HG03354 (cell line): Measurements from ENCODE around the gene TREX2.

Experiments used
- ATAC-seq: cut with Tn5 transposase; IDR thresholded peaks from one replicate; pipeline ENCODE4 v1.9.1; 2021; ENCODE audit warnings: mild to moderate bottlenecking; ENCODE audit not compliant: unreplicated experiment, poor library complexity, severe bottlenecking

The TREX2 gene, protein sequence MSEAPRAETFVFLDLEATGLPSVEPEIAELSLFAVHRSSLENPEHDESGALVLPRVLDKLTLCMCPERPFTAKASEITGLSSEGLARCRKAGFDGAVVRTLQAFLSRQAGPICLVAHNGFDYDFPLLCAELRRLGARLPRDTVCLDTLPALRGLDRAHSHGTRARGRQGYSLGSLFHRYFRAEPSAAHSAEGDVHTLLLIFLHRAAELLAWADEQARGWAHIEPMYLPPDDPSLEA

DNA sequence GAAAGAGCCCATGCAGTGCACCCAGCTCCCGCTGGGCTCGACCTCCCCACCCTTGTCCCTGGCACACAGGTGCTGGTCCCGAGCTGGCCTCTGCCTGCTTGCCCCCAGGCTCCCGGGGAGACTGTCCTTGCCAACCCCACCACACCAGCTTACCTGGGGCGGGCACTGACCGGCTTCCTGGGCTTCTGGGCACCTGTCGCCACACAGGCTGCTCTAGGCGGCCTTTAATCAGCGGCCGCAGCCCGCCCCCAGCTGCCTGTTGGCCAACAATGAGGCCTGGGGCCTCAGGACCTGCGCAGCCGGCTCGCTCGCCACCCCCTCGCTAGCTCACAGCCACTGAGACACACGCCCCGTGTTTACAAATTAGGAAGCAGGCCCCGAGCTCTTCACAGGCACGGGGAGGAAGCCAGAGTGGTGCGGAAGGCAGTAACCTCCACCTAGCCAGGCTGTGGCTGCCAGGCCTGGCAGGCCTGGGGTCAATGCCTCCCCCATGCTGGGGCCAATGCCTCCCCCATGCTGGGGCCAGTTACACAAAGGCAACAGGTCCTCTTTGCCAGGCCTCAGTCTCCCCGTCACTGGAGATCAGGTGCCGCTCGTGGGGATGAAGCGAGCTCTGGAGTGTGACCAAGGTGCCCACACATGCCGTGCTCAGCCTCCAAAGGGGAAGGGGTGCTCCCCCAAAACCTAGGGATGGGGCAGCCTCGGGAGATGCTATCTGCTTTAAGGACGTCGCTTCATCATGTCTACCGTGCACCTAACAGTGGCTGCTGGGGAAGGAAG, at the start of gene TREX2:
Gene TREX2, minus strand, starts transcription at position 201 of the 780 bp plus-strand sequence. CDS start 626 bp downstream, outside the sequence.
- ATAC-seq: no peak

DNA sequence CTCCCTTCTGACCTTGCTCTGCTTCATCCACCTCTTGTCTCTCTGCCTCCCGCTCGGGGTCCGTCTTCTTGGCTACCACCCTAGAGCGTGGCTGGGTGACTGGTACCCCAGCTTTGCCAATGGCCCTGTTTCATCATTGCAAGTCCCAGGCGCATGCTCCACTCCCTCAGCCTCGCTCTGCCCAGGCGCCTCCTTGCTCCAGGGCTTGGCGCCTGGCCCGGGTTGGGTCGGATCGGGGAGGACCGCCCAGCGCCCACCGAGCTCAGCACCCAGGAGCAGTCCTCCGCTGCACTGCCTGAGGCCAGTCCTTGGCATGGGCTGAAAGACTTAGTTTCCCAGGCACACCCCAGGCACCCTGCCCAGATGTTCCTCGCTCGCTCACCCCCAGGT, 49.5 kb upstream of the TREX2 start:
- no peak for ATAC-seq

DNA sequence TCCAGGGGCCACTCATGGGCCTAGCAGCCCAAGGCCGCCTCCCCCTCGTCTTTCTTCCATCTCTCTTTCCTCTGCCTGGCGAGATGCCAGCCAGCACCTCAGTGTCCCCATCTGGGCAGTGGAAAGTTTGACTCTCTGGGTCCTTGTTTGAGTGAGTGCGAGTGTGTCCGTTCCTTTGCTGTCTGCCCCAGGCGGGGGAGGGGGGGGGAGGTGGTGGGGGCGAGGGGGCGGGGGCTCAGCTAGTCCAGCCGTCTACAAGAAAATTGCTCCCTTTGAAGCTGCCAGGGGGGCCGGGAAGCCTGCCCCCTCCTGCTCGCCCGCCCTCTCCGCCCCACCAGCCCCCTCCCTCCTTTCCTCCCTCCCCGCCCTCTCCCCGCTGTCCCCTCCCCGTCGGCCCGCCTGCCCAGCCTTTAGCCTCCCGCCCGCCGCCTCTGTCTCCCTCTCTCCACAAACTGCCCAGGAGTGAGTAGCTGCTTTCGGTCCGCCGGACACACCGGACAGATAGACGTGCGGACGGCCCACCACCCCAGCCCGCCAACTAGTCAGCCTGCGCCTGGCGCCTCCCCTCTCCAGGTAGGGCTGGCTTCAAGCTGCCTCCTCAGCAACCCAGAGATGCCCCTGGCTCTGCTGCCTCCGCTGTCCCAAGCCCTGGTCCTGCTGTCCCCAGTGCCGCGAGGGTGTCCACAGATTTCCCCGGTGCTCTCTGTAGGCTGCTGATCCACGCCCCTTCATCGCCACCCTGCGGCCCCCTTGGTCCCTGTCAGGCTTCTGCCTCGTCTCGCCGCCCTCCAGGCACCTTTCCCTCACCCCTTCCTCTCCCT, 48.9 kb upstream of the TREX2 start, which contains the start of gene BGN:
Gene BGN, plus strand, starts transcription at position 440 of the 821 bp plus-strand sequence. CDS start 9,652 bp downstream, outside the sequence.
- ATAC-seq: no peak

DNA sequence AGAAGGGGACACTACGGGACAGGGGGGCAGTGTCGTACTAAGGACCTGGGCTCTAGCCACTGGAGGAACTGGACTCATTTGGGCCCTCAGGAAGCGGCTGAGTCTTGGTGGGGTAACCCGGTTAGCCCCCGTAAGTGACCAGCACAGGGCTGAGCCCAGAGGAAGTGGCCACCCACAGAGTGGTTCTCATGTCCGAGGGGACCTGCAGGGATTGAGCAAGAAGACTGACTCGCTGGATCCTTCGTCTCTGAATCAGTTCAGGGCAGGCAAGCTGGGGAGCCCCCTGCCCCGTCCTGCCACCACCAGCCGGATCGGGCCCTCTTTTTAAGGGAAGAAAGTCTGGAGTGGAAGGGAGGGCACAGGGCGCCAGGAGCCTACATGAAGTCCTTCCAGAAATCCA, 48.2 kb upstream of the TREX2 start:
- no peak for ATAC-seq

DNA sequence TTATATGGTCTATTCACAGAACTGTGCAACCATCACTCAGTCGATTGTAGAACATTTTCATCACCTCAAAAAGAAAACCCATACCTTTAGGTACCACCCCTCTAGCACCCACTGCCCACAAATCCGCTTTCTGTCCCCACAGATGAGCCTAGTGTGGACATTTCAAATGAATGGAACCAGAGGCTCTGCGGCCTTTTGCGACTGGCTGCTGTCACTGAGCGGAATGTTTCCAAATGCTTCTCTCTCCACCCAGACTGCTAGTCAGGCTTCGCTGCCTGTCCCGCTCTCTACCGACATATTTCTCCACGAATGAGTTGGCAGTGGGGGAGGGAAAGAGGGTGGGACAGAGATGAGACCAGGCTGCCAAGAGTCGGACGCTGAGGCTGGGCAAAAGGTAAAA, 47.2 kb upstream of the TREX2 start:
- no peak for ATAC-seq

DNA sequence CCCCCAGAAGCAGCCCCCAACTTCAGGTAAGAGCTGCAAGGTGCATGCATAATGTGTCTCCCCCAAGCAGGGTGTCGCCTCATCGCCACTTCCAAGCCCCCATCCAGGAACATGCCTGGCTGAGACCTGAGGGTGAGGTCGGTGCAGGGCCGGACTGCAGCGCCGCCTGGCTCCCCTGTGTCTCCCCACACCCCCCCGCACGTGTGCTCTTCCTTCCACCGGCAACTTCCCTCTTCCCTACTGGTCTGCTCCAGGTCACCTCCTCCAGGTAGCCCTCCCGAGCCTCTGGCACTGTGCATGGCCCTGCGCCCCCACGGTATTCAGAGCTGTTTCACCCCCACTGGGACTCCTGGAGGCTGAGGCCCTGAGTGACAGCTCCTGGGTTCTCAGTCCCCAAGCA, 46.7 kb upstream of the TREX2 start:
- no peak for ATAC-seq

DNA sequence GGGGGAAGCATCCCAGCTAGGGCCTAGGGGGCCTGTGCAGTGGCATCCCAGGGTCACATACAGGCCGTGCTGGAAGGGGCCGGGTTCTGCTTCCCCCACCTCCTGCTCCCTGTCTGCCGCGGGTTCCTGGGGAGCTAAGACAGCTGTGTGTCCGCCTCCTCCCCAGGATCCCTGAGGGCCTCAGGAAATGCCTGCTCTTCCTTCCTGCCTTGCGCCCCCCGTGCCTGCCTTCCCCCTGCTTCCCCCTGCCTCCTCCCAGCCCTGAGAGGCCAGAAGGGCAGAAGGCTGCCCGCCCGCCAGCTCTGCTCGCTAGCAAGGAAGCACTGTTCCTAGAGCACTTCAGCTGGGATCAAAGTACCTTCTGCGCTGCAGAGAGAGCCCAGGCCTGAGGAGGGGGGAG, 46.1 kb upstream of the TREX2 start:
- no peak for ATAC-seq

DNA sequence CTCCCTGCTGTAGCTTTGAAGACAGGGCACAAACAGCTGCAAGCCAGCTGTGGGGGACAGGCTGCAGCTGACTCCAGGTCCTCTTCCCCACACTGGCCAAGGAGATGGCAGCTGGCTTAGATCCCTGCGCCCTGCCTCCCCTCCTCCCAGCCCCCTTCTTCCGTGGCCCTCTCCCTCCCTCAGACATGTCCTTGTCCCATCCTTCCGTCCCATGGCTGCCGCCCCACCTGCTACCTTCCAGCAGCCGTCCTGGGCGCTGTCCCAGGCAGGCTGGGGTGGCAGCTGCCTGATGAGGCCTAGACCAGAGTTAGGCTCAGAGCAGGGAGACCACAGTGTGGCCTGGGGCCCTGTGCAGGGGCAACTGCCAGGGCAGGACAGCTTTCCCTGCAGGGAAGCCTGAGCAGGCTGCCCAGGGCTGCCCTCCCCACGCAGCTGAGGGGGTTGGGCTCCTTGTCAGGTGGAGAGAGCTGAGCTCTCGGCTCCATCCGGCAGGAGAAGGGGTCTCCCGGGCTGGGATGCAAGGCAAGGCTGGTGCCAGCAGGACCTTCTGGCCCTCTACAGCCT, 45.6 kb upstream of the TREX2 start:
- no peak for ATAC-seq

DNA sequence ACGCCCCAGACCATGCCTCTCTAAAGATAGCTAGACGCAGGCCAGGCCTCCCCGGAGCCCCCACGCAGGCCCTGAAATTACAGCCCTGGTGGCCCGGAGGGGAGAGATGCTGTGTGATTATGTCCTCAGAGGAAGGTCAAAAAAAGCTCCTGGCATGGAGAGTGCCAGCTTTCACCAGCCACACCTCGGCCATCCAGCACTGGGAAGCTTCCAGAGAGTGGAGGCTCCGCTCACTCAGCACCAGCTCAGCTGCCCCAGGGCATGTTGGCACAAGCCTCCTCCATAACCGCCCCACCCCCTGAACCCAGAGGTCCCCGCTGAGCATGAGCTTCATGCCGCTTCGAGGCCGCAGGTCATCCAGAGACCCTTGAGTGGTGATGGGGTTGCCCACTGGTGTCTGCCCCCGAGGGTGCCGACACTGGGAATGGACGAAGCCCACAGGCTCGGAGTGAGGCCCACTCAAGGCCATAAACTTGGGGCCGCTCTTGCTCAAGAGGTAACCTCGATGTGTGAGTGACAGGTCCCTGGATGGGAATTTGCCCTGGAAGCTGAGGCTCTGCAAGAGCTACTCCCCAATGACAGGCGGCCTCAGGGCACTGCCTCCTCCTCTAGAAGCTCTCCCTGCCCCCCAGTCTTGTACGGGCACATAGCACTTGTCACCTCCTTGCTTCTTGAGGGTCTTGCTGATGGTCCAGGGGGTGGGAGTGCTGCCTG, 44.5 kb upstream of the TREX2 start:
- no peak for ATAC-seq

DNA sequence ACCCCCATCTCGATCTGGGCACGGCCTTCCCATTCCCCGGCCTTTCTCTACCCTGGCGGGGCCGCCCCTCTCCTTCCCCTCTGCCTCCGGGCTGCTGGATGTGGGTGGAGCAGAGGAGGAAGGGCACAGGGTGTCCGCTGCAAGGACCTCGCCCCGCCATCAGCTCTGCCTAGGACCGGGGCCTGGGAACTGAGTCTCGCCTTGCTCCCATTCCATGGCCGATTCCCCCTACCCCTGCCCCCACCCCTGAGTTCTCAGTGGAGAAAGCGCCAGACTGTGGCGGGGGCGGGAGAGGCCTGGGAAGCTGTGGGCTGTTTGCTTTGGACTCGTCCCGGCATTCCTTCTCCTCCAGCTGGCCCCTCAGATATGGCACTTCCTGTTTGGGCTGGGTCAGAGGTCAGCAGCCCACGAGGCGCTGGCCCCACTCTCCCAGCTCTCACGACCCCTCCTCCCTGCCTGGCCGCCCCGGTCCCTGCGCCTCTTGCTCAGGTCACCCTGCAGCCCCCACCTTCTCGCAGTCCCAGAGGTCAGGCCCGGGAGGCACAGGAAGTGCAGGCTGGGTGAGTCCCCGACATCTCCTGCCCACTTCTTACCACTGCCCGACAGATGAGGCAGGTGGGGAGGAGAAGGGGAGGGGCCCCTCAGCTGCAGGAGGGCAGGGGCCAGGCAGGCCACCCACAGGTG, 42.5 kb upstream of the TREX2 start:
- ATAC-seq: no peak

DNA sequence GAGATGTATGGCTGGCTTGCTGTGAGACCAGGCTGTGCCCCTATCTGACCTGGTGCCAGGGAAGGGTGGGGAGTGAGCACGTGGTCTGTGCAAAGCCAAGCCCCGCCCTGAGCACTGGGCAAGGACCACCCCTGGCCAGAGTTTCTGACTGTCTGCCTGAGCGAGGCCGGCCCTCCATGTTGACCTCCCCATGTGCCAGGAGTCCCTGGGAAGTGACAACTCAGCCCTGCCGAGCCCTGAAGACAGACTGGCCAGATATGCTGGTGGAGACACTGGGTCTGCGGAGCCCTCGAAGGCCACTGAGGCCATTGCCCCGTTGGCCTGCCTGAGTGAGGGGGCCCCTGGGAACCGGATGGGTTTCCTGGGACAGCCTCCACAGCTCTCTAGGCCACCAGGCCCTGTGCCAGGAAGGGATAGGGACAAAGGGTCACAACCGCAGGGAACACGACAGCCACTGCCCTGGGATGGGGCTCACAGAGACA, 41.8 kb upstream of the TREX2 start:
- ATAC-seq: no peak

DNA sequence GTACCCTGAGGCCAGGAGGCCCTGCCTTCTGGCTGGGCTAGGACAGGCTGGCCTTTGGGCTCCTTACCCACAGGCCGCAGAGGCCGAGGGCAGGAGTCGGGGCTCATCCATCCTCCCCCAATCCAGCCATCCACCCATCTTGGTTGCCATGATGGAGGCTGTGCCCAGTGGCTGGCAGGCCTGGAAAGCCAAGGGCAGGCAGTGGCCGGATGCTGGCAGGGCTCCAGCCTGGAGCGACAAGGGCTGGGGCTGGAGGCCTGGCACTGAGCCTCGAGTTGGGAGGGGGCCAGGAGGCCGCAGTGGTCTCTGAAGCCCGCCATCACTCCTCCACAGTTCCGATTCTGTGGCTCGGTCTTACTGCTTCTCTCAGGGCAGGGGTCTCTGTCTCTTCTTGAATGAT, 40.3 kb upstream of the TREX2 start:
- no peak for ATAC-seq

DNA sequence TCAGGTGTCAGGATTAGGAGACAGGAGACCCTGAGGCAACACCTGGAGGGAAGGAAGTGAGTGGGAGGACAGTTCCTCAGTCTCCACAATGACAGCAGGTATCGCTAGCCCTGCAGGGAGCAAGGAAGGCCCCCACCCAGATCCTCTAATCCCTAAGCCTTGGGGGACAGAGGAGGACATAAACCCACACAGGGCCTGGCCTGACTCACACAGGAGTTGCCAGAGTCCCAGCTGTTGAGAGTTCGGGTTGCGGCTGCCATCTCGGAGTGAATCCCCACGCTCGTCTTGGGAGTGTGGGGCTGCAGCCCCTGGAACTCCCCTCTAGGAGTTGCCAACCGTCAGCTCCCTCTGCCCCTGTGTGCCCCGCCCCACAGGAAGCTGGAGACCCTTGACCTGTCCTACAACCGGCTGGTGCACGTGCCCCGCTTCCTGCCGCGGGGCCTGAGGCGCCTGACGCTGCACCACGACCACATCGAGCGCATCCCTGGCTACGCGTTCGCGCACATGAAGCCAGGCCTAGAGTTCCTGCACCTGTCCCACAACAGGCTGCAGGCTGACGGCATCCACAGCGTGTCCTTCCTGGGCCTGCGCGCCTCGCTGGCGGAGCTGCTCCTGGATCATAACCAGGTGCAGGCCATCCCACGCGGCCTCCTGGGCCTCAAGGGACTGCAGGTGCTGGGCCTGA, 39.7 kb upstream of the TREX2 start:
- ATAC-seq: no peak

DNA sequence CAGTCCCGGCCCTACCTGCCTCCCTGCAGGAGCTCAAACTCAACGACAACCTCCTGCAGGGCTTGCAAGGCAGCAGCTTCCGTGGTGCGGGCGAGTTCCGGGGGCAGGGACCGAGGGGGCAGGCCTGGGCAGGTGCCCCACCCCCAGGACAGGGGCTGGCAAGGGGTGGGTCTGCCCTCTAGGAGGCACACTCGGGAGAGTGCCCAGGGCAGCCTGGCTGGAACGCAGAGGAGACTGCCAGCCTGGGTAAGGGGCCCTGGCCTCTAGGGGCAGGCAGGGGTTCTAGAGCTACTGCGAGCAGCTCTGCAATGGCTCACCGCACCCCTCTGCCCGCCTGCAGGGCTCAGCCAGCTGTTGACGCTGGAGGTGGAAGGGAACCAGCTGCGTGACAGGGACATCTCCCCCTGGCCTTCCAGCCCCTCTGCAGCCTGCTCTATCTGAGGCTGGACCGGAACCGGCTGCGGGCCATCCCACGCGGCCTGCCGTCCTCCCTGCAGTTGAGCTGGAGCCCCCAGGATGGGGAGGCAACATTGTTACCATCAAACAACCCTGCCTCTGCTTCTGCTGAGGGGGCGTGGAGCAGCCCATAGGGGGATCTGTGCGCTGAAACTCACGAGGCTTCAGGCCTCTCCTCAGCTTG, 36.6 kb upstream of the TREX2 start:
- no peak for ATAC-seq

DNA sequence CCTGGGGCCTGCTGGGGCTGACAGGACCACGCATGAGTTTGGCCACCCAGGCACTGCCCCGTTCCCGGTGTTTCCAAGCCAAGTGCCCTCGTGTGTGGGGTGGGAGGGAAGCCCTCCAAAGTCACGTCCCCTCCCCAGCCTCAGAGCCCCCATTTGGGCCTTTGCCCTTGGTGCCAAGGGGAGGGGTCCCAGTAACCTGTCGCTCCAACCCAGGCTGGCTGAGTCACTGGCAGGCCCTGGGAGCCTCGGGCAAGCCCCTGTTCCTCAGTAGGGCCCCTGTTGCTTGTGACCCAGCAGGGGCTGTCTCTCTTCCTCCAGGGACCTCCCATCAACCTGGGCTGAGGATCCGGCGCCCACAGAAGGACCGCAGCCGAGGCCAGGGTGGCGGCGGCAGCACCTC, 35.2 kb upstream of the TREX2 start:
- ATAC-seq: no peak

DNA sequence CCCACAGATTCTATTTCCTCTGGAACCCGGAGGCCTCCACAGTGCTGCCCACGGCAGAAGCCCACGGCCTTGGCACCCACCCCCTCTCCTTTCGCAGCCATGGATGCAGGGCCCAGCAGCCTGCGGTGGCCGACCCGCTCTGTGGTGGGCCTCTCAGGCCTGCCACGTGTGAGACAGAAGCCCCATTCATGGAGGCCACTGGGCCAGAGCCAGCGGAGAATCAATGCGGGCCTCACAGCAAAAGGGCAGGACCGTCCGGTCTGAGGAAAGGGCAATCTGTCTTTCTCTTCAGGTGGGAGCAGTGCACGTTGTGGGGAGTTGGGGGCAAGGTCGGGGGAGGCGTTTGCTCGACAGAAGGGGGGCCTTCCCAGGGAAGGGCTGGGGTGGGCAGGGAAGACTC, 32.9 kb upstream of the TREX2 start:
- no peak for ATAC-seq

DNA sequence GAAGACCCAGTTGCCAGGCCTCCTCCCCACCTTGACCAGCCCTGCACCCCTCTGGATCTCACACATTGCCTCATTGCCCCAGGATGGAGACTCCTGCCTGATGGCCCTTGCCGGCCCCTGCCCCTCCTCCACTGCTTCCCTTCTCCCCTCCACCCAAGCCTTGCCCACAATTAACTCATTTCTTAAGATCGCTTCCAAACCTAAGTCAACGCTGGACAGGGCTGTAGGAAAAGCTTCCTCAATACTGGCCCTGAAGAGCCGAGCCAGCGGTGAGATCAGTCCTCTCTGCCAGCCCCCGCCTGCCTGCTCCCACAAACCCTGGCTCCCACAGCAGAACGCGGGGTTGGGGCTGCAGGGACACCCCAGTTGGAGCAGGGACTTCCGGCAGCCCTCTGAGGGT, 32.0 kb upstream of the TREX2 start:
- no peak for ATAC-seq

DNA sequence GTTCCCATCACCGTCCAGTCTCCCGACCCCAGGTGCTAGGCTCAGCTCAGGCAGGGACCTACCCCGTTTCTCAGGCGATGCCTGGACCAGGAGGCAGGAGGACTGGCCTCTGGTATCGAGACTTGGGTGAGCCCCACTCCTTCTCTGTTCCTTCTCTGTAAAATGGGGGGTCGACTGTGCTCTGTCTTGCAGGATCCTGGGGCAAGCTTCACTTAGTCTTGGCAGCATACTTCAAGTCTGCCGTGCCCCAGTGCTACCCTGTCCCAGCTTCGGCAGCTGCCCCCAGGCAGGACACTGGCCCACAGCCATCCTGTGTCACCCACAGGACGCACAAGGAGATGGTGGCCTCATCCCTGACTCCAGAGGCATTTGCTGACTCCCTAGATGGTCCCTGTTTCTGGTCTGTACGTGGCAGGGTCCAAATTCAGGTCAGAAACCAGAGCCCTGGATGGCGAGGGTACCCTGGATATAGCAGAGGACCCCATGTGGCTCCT, 31.6 kb upstream of the TREX2 start:
- ATAC-seq: no peak
